ENCODE data around the gene CUEDC1. TPM values are rescaled to one million over a fixed set of nuclear protein-coding genes. Genes with fewer than 3 reads are reported as not detected.
A peak's percentile ranks its signal among the peaks of the same experiment; 100 is the strongest.

CUEDC1 gene
- total RNA-seq, 4 donors from 2014 or later: 10.2 to 45.4 (median 19.2) TPM

- no peak for TF ChIP-seq POLR2A (IDR thresholded peaks at IDR 0.05)
- TF ChIP-seq, protein P1, sequence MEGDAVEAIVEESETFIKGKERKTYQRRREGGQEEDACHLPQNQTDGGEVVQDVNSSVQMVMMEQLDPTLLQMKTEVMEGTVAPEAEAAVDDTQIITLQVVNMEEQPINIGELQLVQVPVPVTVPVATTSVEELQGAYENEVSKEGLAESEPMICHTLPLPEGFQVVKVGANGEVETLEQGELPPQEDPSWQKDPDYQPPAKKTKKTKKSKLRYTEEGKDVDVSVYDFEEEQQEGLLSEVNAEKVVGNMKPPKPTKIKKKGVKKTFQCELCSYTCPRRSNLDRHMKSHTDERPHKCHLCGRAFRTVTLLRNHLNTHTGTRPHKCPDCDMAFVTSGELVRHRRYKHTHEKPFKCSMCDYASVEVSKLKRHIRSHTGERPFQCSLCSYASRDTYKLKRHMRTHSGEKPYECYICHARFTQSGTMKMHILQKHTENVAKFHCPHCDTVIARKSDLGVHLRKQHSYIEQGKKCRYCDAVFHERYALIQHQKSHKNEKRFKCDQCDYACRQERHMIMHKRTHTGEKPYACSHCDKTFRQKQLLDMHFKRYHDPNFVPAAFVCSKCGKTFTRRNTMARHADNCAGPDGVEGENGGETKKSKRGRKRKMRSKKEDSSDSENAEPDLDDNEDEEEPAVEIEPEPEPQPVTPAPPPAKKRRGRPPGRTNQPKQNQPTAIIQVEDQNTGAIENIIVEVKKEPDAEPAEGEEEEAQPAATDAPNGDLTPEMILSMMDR (IDR thresholded peaks at IDR 0.05): no peak
- peak; percentile 57 to 70 (median 63) for DNase-seq
- Histone ChIP-seq H3K27ac (peak overlapping the region; percentile 54 to 96 (median 66)), H3K27me3 (no peaks in the 10 kb centered on the region), H3K4me3 (peak overlapping the region; percentile 8 to 49 (median 40)), H3K4me1 (peaks cover 0 to 63% (median 11%) of the 10 kb centered on the region in 4 donors), H3K36me3 (no peaks in the 10 kb centered on the region), H3K9me3 (no peaks in the 10 kb centered on the region)
These were observed 8.3 kb downstream of the CUEDC1 start for GRCh38 chr17:57946798-57947358.

DNA sequence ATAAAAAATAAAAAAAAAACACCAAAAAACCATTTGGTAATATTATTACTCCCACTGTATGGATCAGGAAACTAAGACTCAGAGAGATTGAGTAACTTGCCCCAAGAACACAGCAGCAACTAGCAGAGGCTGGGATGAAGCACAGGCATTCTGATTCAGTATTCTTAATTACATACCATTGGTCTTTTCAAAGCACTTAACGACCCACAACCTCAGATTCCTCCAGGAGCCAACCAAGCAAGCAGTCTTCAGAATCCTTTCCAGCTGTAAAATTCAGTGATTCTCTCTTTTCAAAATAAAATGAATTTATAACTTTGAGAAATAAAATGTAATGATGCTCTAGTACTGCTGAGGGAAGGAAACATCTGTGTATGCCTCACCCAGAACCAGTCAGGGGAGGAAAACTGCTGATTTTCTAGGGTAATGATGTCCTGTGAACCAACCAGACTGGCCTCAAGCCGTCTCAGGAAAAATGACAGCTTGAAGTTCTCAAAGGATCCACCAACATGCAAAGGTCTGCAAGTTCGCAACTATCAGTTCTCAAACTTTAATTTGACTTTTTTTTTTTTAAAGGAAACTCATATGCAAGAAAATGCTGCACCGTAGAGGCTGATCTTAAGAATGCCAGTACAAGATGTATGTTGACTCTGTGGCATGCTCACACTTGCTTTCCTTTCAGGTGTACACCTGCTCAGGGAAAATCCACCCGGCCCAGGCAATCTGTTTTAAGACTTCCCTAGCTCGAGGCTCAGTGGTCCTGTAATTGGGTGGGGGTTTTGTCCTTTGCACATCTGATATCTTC, 9.0 kb downstream of the CUEDC1 start:
- Histone ChIP-seq H3K4me1 (peaks cover 0 to 57% (median 10%) of the 10 kb centered on the region in 4 donors), H3K27ac (peak overlapping the region in 3 of 4 donors; percentile 59 to 96 (median 74)), H3K36me3 (no peaks in the 10 kb centered on the region), H3K27me3 (no peaks in the 10 kb centered on the region), H3K4me3 (peak overlapping the region; percentile 8 to 49 (median 40)), H3K9me3 (no peaks in the 10 kb centered on the region)
- DNase-seq: no peak
- no peak for TF ChIP-seq POLR2A (IDR thresholded peaks at IDR 0.05)
- TF ChIP-seq, protein P1 (IDR thresholded peaks at IDR 0.05): no peak

GRCh38 chr17:57944908-57945307, 10.3 kb downstream of the CUEDC1 start:
- Histone ChIP-seq H3K27ac (peak overlapping the region in 1 of 4 donors; percentile 96), H3K4me1 (peaks cover 0 to 59% (median 10%) of the 10 kb centered on the region in 4 donors), H3K36me3 (no peaks in the 10 kb centered on the region), H3K27me3 (no peaks in the 10 kb centered on the region), H3K4me3 (no peak overlapping the region), H3K9me3 (no peaks in the 10 kb centered on the region)
- TF ChIP-seq POLR2A (IDR thresholded peaks at IDR 0.05): no peak
- TF ChIP-seq, protein P1 (IDR thresholded peaks at IDR 0.05): no peak
- DNase-seq: no peak

GRCh38 chr17:57943645-57944044, 11.6 kb downstream of the CUEDC1 start:
- H3K9me3 ChIP-seq: no peaks in the 10 kb centered on the region
- H3K4me3 ChIP-seq: no peak overlapping the region
- H3K27ac ChIP-seq: peak overlapping the region in 1 of 4 donors; percentile 96
- H3K36me3 ChIP-seq: no peaks in the 10 kb centered on the region
- peaks cover 0 to 55% (median 13%) of the 10 kb centered on the region in 4 donors for H3K4me1 ChIP-seq
- TF ChIP-seq POLR2A (IDR thresholded peaks at IDR 0.05): no peak
- TF ChIP-seq, protein P1 (IDR thresholded peaks at IDR 0.05): no peak
- no peak for DNase-seq
- no peaks in the 10 kb centered on the region for H3K27me3 ChIP-seq

GRCh38 chr17:57943140-57943539, 12.1 kb downstream of the CUEDC1 start:
- H3K36me3 ChIP-seq: no peaks in the 10 kb centered on the region
- H3K4me1 ChIP-seq: peaks cover 0 to 55% (median 13%) of the 10 kb centered on the region in 4 donors
- no peak for DNase-seq
- H3K4me3 ChIP-seq: no peak overlapping the region
- H3K27ac ChIP-seq: peak overlapping the region in 2 of 4 donors; percentile 34 to 96
- no peak for TF ChIP-seq POLR2A (IDR thresholded peaks at IDR 0.05)
- TF ChIP-seq, protein P1 (IDR thresholded peaks at IDR 0.05): no peak
- H3K27me3 ChIP-seq: no peaks in the 10 kb centered on the region
- no peaks in the 10 kb centered on the region for H3K9me3 ChIP-seq
